Lung microvascular endothelial cell (primary cell): Measurements from ENCODE around the gene SPEF1. TPM values are rescaled to one million over a fixed set of nuclear protein-coding genes. Genes with fewer than 3 reads are reported as not detected.

ENCODE experiments used
- DNase-seq, 2 donors: peaks; one replicate each; pipeline versions ENCODE4 v3.0.0 to v3.0.0-alpha.2; 2010; ENCODE audit warnings: low read depth in 2 of 2
- total RNA-seq: library from RNA; depleted of rRNA; stranded (reverse); fragments of >200 nt; gene quantifications from 2 replicates; pipeline ENCODE4 v1.2.1, GENCODE V29; 2014

The SPEF1 gene
- total RNA-seq, 1 donor from 2014 or later: under 0.01 TPM

- DNase-seq: peak; percentile 99
These were observed 13.6 kb downstream of the SPEF1 start, which contains the start of gene ADISSP for GRCh38 chr20:3767427-3768341. Gene ADISSP (minus strand): TSS chr20:3767753. CDS start chr20:3760100, 7,653 bp downstream.

- DNase-seq: no peak
These were observed 14.2 kb downstream of the SPEF1 start for GRCh38 chr20:3767110-3767426.

- DNase-seq: no peak
These were observed 14.7 kb downstream of the SPEF1 start for GRCh38 chr20:3766422-3767109.

GRCh38 chr20:3765171-3765882 is 15.9 kb downstream of the SPEF1 start:
- no peak for DNase-seq

- DNase-seq: no peak
These were observed 16.6 kb downstream of the SPEF1 start for GRCh38 chr20:3764659-3765058.

- DNase-seq: no peak
These were observed 17.3 kb downstream of the SPEF1 start for GRCh38 chr20:3763671-3764601.

- DNase-seq: no peak
These were observed 20.4 kb downstream of the SPEF1 start for GRCh38 chr20:3760655-3761348.

GRCh38 chr20:3759884-3760283 is 21.4 kb downstream of the SPEF1 start:
- no peak for DNase-seq

GRCh38 chr20:3759316-3759823 is 21.9 kb downstream of the SPEF1 start:
- DNase-seq: no peak

GRCh38 chr20:3758566-3758965 is 22.7 kb downstream of the SPEF1 start:
- DNase-seq: no peak

- DNase-seq: no peak
These were observed 24.0 kb downstream of the SPEF1 start for GRCh38 chr20:3757268-3757667.

- DNase-seq: no peak
These were observed 25.3 kb downstream of the SPEF1 start for GRCh38 chr20:3755814-3756480.

- no peak for DNase-seq
These were observed 26.0 kb downstream of the SPEF1 start for GRCh38 chr20:3755269-3755668.

GRCh38 chr20:3754276-3754630 is 27.0 kb downstream of the SPEF1 start:
- no peak for DNase-seq

GRCh38 chr20:3753501-3754275 is 27.6 kb downstream of the SPEF1 start:
- no peak for DNase-seq

- peak; percentile 80 to 82 for DNase-seq
These were observed 28.1 kb downstream of the SPEF1 start for GRCh38 chr20:3753098-3753497.

GRCh38 chr20:3752386-3752759 is 28.9 kb downstream of the SPEF1 start:
- DNase-seq: no peak

GRCh38 chr20:3751675-3752385 is 29.4 kb downstream of the SPEF1 start:
- no peak for DNase-seq
